K562 (cell line): Measurements from ENCODE around the gene HEATR1. TPM values are rescaled to one million over a fixed set of nuclear protein-coding genes. Genes with fewer than 3 reads are reported as not detected.

Experiments used
- ATAC-seq: fragments of 200-7000 bp; cut with Tn5 transposase; 3 replicates; pipeline ENCODE4 v1.9.1; 2020; ENCODE audit warnings: moderate library complexity
- BruUV-seq: library from RNA; stranded (reverse); fragments of 400-500 nt; replicated peaks from 2 replicates; lab custom pipeline; 2021; lab: Mats Ljungman, UMichigan
- CTCF ChIA-PET: fragments of 300-600 bp; formaldehyde crosslinking; extraction: SDS; loops from one replicate; lab custom pipeline; 2021; ENCODE audit warnings: low intra/inter-chr PET ratio; lab: Yijun Ruan, JAX
- POLR2A ChIA-PET: fragments of 300-600, 350-650 bp; sonication (Branson Sonifier 250); formaldehyde crosslinking; extraction: SDS; loops from one replicate; lab custom pipeline; 2021; ENCODE audit warnings: antibody characterized with exemption, inconsistent platforms; lab: Yijun Ruan, JAX
- DNase-seq, 4 experiments: peaks; one replicate each; pipeline versions ENCODE4 v3.0.0 to v3.0.0-alpha.2; 2011 to 2018; ENCODE audit warnings: low spot score in 3 of 4, mixed read lengths in 3 of 4; ENCODE audit errors: extremely low read depth in 1 of 4
- FAIRE-seq: peaks from 2 replicates; lab custom pipeline; 2011; peaks lifted over from hg19 to GRCh38; lab: Jason Lieb, UNC
- H2AFZ ChIP-seq: 2 replicates; pipeline ENCODE4 v1.6.0; 2011; ENCODE audit warnings: low read depth, low read length, control low read depth, inconsistent platforms
- H3K27ac ChIP-seq: fragments of 200-600 bp; 3 replicates; pipeline ENCODE4 v1.8.0; 2011; ENCODE audit warnings: low read depth, mild to moderate bottlenecking, control low read depth, inconsistent platforms, low read length, moderate library complexity, mixed read lengths; ENCODE audit errors: extremely low read depth
- H3K27me3 ChIP-seq, 2 experiments: fragments of 300-600 bp in 1 of 2; 2 replicates in 1 of 2; 3 replicates in 1 of 2; pipeline versions ENCODE4 v1.6.0 to v1.8.0; 2011; ENCODE audit warnings: inconsistent platforms in 2 of 2, low read length in 2 of 2, mild to moderate bottlenecking in 1 of 2, mixed read lengths in 1 of 2, moderate library complexity in 1 of 2; ENCODE audit not compliant: control insufficient read depth in 2 of 2, insufficient read depth in 2 of 2
- H3K36me3 ChIP-seq: fragments of 300-600 bp; 3 replicates; pipeline ENCODE4 v1.8.0; 2011; ENCODE audit warnings: mild to moderate bottlenecking, low read length, inconsistent platforms; ENCODE audit not compliant: control insufficient read depth, insufficient read depth
- H3K4me1 ChIP-seq, 2 experiments: fragments of 200-600 bp in 1 of 2; replicated peaks in 1 of 2; 2 replicates in 1 of 2; 3 replicates in 1 of 2; pipeline versions ENCODE4 v1.5.1 to v1.8.0; 2011; ENCODE audit warnings: inconsistent platforms in 2 of 2, low read length in 2 of 2, mild to moderate bottlenecking in 1 of 2, mixed read lengths in 1 of 2, moderate library complexity in 1 of 2; ENCODE audit not compliant: control insufficient read depth in 2 of 2, insufficient read depth in 2 of 2
- H3K4me2 ChIP-seq: 2 replicates; pipeline ENCODE4 v1.6.1; 2011; ENCODE audit warnings: low read length, control low read depth, inconsistent platforms, mixed read lengths; ENCODE audit not compliant: insufficient read depth
- H3K4me3 ChIP-seq: fragments of 200-600 bp; sonication (generic), shearing (Covaris generic); 2 replicates; pipeline ENCODE4 v1.5.1; 2016; ENCODE audit warnings: control low read depth, inconsistent platforms
- H3K79me2 ChIP-seq: fragments of 200-600 bp; 3 replicates; pipeline ENCODE4 v1.8.0; 2011; ENCODE audit warnings: low read length, inconsistent platforms; ENCODE audit not compliant: control insufficient read depth, insufficient read depth
- H3K9ac ChIP-seq, 2 experiments: 2 replicates each; pipeline versions ENCODE4 v1.6.0 to v1.6.1; 2011; ENCODE audit warnings: low read depth in 2 of 2, low read length in 2 of 2, control low read depth in 1 of 2, inconsistent platforms in 1 of 2, mild to moderate bottlenecking in 1 of 2, mixed read lengths in 1 of 2; ENCODE audit not compliant: insufficient read depth in 1 of 2
- H3K9me1 ChIP-seq: one replicate; pipeline ENCODE4 v1.6.0; 2011; ENCODE audit warnings: inconsistent platforms, mild to moderate bottlenecking, low read length, moderate library complexity; ENCODE audit not compliant: control insufficient read depth, insufficient read depth
- H3K9me3 ChIP-seq: replicated peaks from 2 replicates; pipeline ENCODE4 v1.5.1; 2011; ENCODE audit warnings: low read depth, low read length, inconsistent platforms; ENCODE audit not compliant: control insufficient read depth, insufficient read depth
- H4K20me1 ChIP-seq: replicated peaks from 2 replicates; pipeline ENCODE4 v1.6.1; 2011; ENCODE audit warnings: low read length, inconsistent platforms, mixed read lengths; ENCODE audit not compliant: control insufficient read depth, insufficient read depth
- CHD4 ChIP-seq: fragments of 200-600 bp; sonication (generic); IDR thresholded peaks from 3 replicates; pipeline ENCODE4 v1.6.1; 2012; ENCODE audit warnings: low read depth, mild to moderate bottlenecking, mixed read lengths, low read length, inconsistent platforms; ENCODE audit not compliant: insufficient read depth, insufficient replicate concordance, poor library complexity, severe bottlenecking
- FOSL1 ChIP-seq: fragments of 200-800 bp; sonication (Bioruptor generic); conservative IDR thresholded peaks from 2 replicates; pipeline ENCODE4 v1.6.1; 2016; ENCODE audit warnings: missing genetic modification characterization, missing compliant biosample characterization
- FOXP1 ChIP-seq: sonication (generic); formaldehyde crosslinking; IDR thresholded peaks from 2 replicates; pipeline ENCODE4 v1.8.0; 2022; ENCODE audit warnings: mild to moderate bottlenecking, missing genetic modification reagents
- HCFC1 ChIP-seq: IDR thresholded peaks from 2 replicates; pipeline ENCODE4 v1.6.1; 2012; ENCODE audit warnings: low read depth, low read length, improper control_type of control experiment
- HDGF ChIP-seq: fragments of 450-650 bp; IDR thresholded peaks from 2 replicates; pipeline ENCODE4 v1.6.1; 2016
- HIVEP1 ChIP-seq: fragments of 250-450 bp; sonication (Bioruptor Pico); IDR thresholded peaks from 2 replicates; pipeline ENCODE4 v1.4.0; 2020; ENCODE audit warnings: mild to moderate bottlenecking
- LCOR ChIP-seq: sonication (generic); formaldehyde crosslinking; IDR thresholded peaks from 2 replicates; pipeline ENCODE4 v1.8.0; 2022; ENCODE audit warnings: mild to moderate bottlenecking, missing genetic modification reagents
- MAFG ChIP-seq: fragments of 450-650 bp; conservative IDR thresholded peaks from 2 replicates; pipeline ENCODE4 v1.6.1; 2016; ENCODE audit warnings: missing genetic modification characterization, missing compliant biosample characterization
- MTA3 ChIP-seq: fragments of 450-650 bp; formaldehyde crosslinking; IDR thresholded peaks from 2 replicates; pipeline ENCODE4 v1.6.1; 2017; ENCODE audit warnings: mild to moderate bottlenecking, borderline replicate concordance
- MTF1 ChIP-seq: fragments of 250-450 bp; sonication (Bioruptor Pico); IDR thresholded peaks from 2 replicates; pipeline ENCODE4 v1.9.0; 2021; ENCODE audit warnings: moderate library complexity, mild to moderate bottlenecking, inconsistent platforms, borderline replicate concordance
- NUFIP1 ChIP-seq: fragments of 450-650 bp; IDR thresholded peaks from 2 replicates; pipeline ENCODE4 v1.6.1; 2018; ENCODE audit not compliant: partially characterized antibody
- PTTG1 ChIP-seq: fragments of 450-650 bp; IDR thresholded peaks from 2 replicates; pipeline ENCODE4 v1.6.1; 2016; ENCODE audit warnings: low read depth, mild to moderate bottlenecking, missing genetic modification characterization, missing compliant biosample characterization
- THRAP3 ChIP-seq: fragments of 450-650 bp; IDR thresholded peaks from 2 replicates; pipeline ENCODE4 v1.6.1; 2016; ENCODE audit warnings: mild to moderate bottlenecking, inconsistent platforms, borderline replicate concordance
- ZNF282 ChIP-seq: sonication (generic); formaldehyde crosslinking; IDR thresholded peaks from 2 replicates; pipeline ENCODE4 v1.8.1; 2023; ENCODE audit warnings: missing genetic modification reagents
- ZNF436 ChIP-seq: fragments of 250-450, 450-650 bp; sonication (Bioruptor Pico); formaldehyde crosslinking; IDR thresholded peaks from 2 replicates; pipeline ENCODE4 v1.7.0; 2020; ENCODE audit warnings: mild to moderate bottlenecking
- WGBS: fragments of 100-300 bp; shearing (Covaris generic); methylation state at CpG from one replicate; pipeline ENCODE4 v1.1.6; 2016; ENCODE audit warnings: low coverage, mixed read lengths; ENCODE audit not compliant: insufficient coverage; ENCODE audit errors: missing lambda C conversion rate; 5-methylcytosine and 5-hydroxymethylcytosine counted together
- in situ Hi-C: fragments of 300-500 bp; cut with MboI; formaldehyde crosslinking; loops from 4 replicates; pipeline ENCODE4 v1.15.0; 2018; ENCODE audit warnings: inconsistent platforms, mixed read lengths
- intact Hi-C: fragments of 100-400 bp; cut with micrococcal nuclease; formaldehyde crosslinking; loops from 2 replicates; pipeline ENCODE4 v1.14.2; 2022
- polyA plus RNA-seq, 8 experiments: library from polyadenylated mRNA; depleted of rRNA in 4 of 8; stranded (reverse) in 5 of 8; unstranded in 3 of 8; fragments of >200 nt; fragmentation: Nextera tagmentation in 2 of 8; fragmentation: Illumina TruSeq in 1 of 8; extraction: Ambion mirVana in 2 of 8; extraction: Trizol in 1 of 8; gene quantifications; 2 replicates each; pipeline versions ENCODE4 v1.2.1 to v1.2.3, GENCODE V29; 2011 to 2014; ENCODE audit warnings: inconsistent platforms in 1 of 8, missing spikeins in 1 of 8
- total RNA-seq, 7 experiments: library from RNA; depleted of rRNA in 6 of 7; stranded (reverse); fragments of >200 nt in 6 of 7; fragmentation: Illumina TruSeq in 2 of 7; extraction: Trizol in 2 of 7; gene quantifications; 2 replicates each; pipeline versions ENCODE4 v1.2.1 to v1.2.3, GENCODE V29; 2011 to 2021; ENCODE audit warnings: low replicate concordance in 1 of 7
- TF ChIP-seq, protein P1 (sequence below): sonication (generic); formaldehyde crosslinking; IDR thresholded peaks from 2 replicates; pipeline ENCODE4 v1.8.1; 2023; ENCODE audit warnings: mild to moderate bottlenecking, missing genetic modification reagents
- TF ChIP-seq, protein P2 (sequence below): fragments of 450-650 bp; IDR thresholded peaks from 2 replicates; pipeline ENCODE4 v1.6.1; 2016; ENCODE audit warnings: low read depth, mild to moderate bottlenecking, moderate library complexity
- TF ChIP-seq, protein P3 (sequence below): sonication (generic); IDR thresholded peaks from 2 replicates; pipeline ENCODE4 v1.6.1; 2016

Gene HEATR1
- total and polyA plus RNA-seq, 9 of the 15 experiments (the other 6 are each of a cell fraction or from before 2014, with no cell fraction given): 28.3 to 108 (median 50.9) TPM

DNA sequence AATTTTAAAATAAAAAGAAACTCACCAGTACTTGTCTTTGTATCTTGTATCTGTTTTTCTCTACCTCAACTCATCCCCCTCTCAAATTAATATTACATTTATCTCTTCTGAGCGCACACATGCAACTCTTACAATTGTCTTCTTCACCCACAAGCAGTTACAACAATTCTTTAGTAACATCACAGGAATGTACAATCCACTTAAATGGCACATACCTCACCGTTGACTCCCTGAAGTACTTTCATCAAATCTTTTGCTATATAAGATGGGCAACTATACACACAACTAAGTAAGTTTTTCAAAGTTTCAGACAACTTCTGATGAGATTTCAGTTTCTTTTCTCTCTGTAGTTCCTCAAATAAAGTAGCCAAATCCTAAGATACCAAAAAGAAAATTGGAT, 28.3 kb downstream of the HEATR1 start:
- H3K27me3 ChIP-seq: no peaks in the 10 kb centered on the region
- H3K79me2 ChIP-seq: no peaks in the 10 kb centered on the region
- H3K4me1 ChIP-seq: no peaks in the 10 kb centered on the region
- H3K9me3 ChIP-seq: no peaks in the 10 kb centered on the region
- no TSS peak for BruUV-seq
- no peak overlapping the region for H3K27ac ChIP-seq
- no peak overlapping the region for H2AFZ ChIP-seq
- intact Hi-C loops (no loop called here), in situ Hi-C loops (no loop called here)
- DNase-seq (no peak), ATAC-seq (no peak), FAIRE-seq (no peak)
- no peak overlapping the region for H3K9ac ChIP-seq
- 49% methylated on average over 2 of the region's 2 CpGs for WGBS
- ChIA-PET CTCF (no interaction called here), POLR2A (no interaction called here)
- H3K4me2 ChIP-seq: no peak overlapping the region
- H3K36me3 ChIP-seq: peaks cover 94% of the 10 kb centered on the region
- H4K20me1 ChIP-seq: no peaks in the 10 kb centered on the region
- no peaks in the 10 kb centered on the region for H3K9me1 ChIP-seq
- H3K4me3 ChIP-seq: no peak overlapping the region
- TF ChIP-seq, protein P1, sequence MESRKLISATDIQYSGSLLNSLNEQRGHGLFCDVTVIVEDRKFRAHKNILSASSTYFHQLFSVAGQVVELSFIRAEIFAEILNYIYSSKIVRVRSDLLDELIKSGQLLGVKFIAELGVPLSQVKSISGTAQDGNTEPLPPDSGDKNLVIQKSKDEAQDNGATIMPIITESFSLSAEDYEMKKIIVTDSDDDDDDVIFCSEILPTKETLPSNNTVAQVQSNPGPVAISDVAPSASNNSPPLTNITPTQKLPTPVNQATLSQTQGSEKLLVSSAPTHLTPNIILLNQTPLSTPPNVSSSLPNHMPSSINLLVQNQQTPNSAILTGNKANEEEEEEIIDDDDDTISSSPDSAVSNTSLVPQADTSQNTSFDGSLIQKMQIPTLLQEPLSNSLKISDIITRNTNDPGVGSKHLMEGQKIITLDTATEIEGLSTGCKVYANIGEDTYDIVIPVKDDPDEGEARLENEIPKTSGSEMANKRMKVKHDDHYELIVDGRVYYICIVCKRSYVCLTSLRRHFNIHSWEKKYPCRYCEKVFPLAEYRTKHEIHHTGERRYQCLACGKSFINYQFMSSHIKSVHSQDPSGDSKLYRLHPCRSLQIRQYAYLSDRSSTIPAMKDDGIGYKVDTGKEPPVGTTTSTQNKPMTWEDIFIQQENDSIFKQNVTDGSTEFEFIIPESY (CRISPR knock-in tag): no peak
- TF ChIP-seq THRAP3 (no peak), HCFC1 (no peak), FOSL1 (no peak), MTF1 (CRISPR knock-in tag) (no peak), MTA3 (no peak), ZNF282 (CRISPR knock-in tag) (no peak), ZNF436 (CRISPR knock-in tag) (no peak), FOXP1 (CRISPR knock-in tag) (no peak), HIVEP1 (no peak), NUFIP1 (no peak), LCOR (CRISPR knock-in tag) (no peak), MAFG (no peak), HDGF (no peak), CHD4 (no peak), PTTG1 (tag) (no peak)
- TF ChIP-seq, protein P2, sequence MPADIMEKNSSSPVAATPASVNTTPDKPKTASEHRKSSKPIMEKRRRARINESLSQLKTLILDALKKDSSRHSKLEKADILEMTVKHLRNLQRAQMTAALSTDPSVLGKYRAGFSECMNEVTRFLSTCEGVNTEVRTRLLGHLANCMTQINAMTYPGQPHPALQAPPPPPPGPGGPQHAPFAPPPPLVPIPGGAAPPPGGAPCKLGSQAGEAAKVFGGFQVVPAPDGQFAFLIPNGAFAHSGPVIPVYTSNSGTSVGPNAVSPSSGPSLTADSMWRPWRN: no peak
- TF ChIP-seq, protein P3, sequence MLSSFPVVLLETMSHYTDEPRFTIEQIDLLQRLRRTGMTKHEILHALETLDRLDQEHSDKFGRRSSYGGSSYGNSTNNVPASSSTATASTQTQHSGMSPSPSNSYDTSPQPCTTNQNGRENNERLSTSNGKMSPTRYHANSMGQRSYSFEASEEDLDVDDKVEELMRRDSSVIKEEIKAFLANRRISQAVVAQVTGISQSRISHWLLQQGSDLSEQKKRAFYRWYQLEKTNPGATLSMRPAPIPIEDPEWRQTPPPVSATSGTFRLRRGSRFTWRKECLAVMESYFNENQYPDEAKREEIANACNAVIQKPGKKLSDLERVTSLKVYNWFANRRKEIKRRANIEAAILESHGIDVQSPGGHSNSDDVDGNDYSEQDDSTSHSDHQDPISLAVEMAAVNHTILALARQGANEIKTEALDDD: no peak
